ENCODE measurements around the gene ZNF593OS.

DNA sequence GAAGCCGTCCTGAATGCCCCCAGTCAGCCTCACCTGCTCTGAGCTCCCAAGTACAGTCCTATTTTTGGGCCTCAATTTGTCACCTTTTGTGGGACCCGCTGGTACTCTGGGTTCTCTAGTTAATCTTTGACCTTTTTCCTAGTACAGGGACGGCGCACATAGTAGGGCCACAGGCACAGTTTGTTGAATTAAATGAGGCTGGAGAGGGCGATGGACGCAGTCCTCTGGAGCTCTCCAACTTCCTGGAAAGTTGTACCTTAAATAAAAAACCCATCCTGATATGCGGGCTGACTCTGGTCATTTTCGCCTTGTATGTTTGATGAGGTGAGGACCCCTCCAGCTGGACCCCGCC is 8.0 kb downstream of the ZNF593OS start:
- TF ChIP-seq CTCF (IDR thresholded peaks at IDR 0.05) (no peak), POLR2A (IDR thresholded peaks at IDR 0.05) (no peak)

Data from breast epithelium (tissue), 3 donors.